ENCODE data around the gene RBM19.

GRCh38 chr12:113900716-113901115 lies 65.4 kb downstream of the RBM19 start:
- no peak for TF ChIP-seq GABPA (IDR thresholded peaks at IDR 0.05; ENCODE audit: low read depth)
- TF ChIP-seq CTCF (IDR thresholded peaks at IDR 0.05; ENCODE audit: insufficient read depth, low read length) = no peak
- no peak for TF ChIP-seq POLR2AphosphoS5 (IDR thresholded peaks at IDR 0.05; ENCODE audit: low read depth)
- TF ChIP-seq SPI1 (IDR thresholded peaks at IDR 0.05; ENCODE audit: borderline replicate concordance, low read depth) = no peak

Measured in HL-60 (cell line).